ENCODE data around the gene MYL4.
"Not testable (repeated sequence)": the region's sequence is repeated elsewhere in the genome, so short reads cannot be mapped to it uniquely, and the experiment has no call there.

The MYL4 gene

GRCh38 chr17:47193931-47194511 lies 15.1 kb upstream of the MYL4 start:
- DNase-seq (no peak), ATAC-seq (no peak)

DNA sequence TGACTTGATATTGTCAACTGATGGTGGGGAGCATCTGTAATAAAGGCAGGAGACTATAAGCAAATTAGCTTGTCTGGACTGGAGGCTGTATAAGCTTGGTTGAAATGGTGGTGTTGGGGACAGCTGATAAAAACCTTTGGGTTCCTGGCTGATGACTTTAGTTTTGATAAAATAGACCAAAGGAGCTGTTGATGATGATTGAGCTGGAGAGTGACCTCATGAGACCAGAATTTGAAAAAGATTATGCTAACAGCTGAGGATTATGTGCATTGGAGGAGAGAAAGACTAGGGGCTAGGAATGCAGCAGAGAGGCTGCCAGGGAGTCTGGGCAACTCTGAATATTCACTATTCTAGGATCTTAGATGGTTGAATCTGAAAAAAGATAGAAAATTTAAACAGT lies 11.3 kb upstream of the MYL4 start:
- no peak for ATAC-seq

GRCh38 chr17:47199627-47200324 lies 9.4 kb upstream of the MYL4 start:
- DNase-seq (no peak), ATAC-seq (no peak)

More for the DNA sequence above, 11.3 kb upstream of the MYL4 start:
- DNase-seq, result no peak

DNA sequence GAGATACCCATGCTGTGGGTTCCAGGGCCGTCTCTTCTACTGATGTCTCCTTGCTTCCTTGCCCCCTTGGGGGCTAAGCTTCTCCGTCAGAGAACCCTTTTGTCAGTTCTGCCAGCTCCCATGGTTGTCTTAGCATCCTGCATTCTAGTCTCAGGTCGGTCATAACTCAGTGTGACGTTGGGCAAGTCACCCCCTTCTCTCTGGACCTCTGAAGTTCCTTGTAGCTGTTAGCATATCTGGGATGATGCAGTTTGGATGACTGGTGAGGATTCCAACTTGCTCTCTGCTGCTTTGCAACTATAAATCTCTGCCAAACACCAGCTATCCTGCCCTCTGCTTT lies 8.9 kb upstream of the MYL4 start:
- ATAC-seq (no peak), DNase-seq (no peak)

DNA sequence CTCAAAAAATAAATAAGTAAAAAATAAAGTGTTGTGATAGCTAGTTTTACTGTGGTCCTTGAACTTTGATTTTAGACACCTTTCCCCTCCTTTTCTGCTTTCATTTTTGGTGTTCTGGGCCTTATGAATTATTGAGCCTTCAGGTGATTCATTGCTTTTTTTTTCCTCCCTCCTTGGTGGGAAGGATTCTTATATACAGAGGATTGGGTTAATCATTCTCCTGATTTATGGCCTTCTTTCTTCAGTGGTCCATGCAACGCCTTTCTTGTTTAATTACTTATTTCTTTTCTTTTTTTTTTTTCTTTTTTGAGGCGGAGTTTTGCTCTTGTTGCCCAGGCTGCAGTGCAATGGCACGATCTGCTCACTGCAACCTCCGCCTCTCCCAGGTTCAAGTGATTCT lies 8.0 kb upstream of the MYL4 start:
- DNase-seq (no peak), ATAC-seq (no peak)

DNA sequence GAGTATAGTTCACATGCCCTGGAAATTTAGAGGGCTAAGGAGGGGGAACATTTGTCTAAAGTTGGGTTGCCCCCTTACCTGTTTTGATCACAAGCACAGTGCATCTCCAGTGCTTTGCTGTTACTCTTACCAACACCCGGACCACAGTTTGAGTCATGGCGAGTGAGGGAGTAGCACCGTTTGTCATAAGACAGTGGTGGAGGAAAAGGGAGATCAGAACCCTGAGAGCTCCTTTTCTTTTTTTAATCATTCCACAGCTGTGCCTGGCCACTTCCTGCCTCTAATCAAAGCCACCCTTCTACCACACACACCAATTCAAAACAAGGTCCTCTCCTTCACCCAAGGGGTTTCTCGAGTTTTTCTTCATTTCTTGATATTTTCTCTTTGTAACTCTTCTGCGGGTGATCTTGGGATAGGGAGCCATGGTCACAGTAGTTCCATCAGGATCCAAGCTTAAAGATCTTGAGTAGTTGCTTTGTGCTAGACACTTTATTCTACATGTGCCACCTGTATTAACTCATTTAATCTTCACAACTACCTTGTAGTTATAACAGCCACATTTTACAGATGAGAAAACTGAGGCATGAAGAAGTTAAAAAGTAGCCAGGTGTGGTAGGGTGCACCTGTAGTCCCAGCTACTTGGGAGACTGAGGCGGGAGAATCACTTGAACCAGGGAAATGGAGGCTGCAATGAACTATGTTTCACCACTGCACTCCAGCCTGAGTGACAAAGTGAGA lies 5.0 kb upstream of the MYL4 start:
- peak; percentile 84 for ATAC-seq
- DNase-seq, result peak; percentile 59

- DNase-seq, result peak; percentile 17
- ATAC-seq, result peak; percentile 70
Measured at GRCh38 chr17:47204722-47205418, 4.3 kb upstream of the MYL4 start.

GRCh38 chr17:47205419-47205963 lies 3.7 kb upstream of the MYL4 start:
- ATAC-seq (peak; percentile 73), DNase-seq (peak; percentile 62)

GRCh38 chr17:47207143-47208067 lies 1.7 kb upstream of the MYL4 start:
- no peak for ATAC-seq
- no peak for DNase-seq

GRCh38 chr17:47209499-47209898 lies 351 bp downstream of the MYL4 start:
- ATAC-seq, result no peak
- DNase-seq, result no peak

GRCh38 chr17:47210105-47210504 lies 957 bp downstream of the MYL4 start:
- DNase-seq (no peak), ATAC-seq (no peak)

DNA sequence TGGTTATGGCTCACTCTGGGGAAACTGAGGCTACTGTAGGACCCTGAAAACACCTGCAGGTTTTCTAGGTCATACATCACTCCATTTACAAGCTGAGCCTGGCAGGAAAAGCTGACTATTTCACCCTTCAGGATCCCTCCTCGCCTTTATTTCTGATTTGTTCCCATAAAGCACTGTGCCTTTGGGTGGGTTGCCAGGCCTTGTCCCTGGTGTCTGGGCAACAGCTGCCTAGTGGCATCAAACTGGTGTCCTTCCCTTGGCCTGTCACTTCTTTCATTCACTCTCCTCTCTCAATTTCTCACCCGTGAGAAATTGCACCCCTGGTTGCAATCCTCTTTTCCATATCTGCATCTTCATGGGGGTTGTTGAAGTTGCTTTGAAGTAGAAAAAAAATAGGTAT lies 1.6 kb downstream of the MYL4 start:
- ATAC-seq (no peak), DNase-seq (no peak)

DNA sequence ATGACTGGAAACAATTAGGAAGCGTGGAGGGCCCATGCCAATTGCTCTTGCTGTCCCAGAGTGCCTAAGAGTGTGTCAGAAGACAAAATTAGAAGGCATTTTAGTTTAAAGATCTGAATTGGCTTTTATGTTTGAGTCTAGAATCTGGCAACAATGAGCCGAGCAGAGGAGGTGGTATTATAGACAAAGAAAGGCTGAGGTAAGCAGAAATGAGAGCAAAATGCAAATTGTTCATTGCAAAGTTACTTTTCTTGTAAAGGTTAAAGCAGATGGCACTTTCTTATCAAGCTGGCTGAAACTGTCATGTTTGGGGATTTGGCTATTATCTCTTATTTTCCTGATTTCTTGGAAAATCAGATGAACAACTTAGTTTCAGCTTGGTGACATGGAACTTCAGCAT lies 3.3 kb downstream of the MYL4 start:
- ATAC-seq (no peak), DNase-seq (no peak)

DNA sequence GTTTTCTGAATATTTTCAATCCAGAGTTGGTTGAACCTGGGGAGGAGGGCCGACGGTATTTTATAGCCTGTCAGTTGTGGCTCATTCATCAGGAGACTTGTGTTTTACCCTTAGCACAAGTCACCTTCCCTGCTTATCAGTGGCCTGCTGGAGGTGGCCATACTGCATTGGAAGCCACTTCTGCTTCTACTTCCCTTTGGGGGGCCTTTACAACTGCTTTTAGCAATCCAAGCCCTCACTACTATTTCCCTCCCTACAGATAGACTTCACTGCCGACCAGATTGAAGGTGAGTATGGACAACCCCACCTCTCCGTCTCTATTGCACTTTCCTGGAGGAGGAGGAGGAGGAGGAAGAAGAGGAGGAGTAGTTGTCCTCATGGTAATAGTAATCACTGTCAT lies 4.4 kb downstream of the MYL4 start:
- ATAC-seq, result no peak

DNA sequence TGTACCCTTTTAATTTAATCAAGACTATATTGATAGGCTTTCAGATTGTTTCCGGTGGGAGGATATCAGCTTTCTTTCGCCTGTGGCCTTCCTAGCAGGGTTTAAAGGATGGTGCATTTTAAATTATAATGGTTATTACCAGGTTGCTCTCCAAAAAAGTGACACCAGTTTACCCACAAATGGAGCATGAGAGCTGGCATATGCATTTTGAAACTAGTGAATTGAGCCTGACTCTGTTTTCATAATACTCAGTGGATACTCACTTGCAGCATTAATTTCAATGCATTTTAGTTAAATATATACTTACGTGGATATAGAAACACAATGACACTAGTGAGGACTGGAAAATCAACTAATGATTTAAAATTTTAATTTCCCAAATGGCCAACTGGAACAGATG lies 5.8 kb downstream of the MYL4 start:
- no peak for ATAC-seq
- DNase-seq, result no peak

More for the DNA sequence above, 4.4 kb downstream of the MYL4 start:
- no peak for DNase-seq

DNA sequence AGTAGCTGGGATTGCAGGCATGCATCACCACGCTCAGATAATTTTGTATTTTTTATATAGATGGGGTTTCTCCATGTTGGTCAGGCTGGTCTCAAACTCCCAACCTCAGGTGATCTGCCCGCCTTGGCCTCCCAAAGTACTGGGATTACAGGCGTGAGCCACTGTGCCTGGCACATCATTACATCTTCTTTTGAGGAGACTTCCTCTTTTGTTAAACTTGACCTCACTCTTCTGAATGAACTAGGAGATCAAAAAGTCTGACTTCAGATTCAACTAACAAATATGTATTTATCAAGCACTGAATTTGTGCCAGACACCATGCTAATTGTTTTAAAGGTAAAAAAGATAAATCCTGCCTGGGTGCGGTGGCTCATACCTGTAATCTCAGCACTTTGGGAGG lies 7.7 kb downstream of the MYL4 start:
- not testable (repeated sequence) for DNase-seq, ATAC-seq

GRCh38 chr17:47217279-47217678 lies 8.1 kb downstream of the MYL4 start:
- ATAC-seq, DNase-seq: not testable (repeated sequence)

DNA sequence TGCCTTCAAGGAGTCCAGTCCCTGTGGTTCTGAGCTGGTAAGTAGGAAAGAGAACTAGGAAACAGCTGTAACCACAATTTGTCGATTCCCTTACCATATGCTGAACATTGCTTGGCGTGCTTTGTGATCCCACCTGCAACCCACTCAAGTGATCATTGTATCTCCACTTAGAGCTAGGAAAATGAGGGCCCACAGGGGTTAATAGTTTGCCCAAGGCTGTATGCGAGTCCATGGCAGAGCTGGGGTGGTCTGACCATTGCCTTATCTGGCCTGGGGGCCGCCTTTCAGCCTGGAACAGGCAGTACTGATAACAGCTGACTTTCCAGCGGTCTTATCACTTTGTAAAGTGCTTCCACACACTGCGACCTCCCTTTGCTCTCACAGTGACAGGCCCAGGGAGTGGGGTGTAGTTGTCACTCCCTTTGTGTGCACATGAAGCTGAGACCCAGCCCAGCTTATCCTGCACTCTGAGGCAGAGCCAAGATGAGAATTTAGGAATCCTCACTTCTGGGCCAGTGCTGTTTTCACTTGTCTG lies 9.8 kb downstream of the MYL4 start:
- ATAC-seq (no peak), DNase-seq (no peak)

DNA sequence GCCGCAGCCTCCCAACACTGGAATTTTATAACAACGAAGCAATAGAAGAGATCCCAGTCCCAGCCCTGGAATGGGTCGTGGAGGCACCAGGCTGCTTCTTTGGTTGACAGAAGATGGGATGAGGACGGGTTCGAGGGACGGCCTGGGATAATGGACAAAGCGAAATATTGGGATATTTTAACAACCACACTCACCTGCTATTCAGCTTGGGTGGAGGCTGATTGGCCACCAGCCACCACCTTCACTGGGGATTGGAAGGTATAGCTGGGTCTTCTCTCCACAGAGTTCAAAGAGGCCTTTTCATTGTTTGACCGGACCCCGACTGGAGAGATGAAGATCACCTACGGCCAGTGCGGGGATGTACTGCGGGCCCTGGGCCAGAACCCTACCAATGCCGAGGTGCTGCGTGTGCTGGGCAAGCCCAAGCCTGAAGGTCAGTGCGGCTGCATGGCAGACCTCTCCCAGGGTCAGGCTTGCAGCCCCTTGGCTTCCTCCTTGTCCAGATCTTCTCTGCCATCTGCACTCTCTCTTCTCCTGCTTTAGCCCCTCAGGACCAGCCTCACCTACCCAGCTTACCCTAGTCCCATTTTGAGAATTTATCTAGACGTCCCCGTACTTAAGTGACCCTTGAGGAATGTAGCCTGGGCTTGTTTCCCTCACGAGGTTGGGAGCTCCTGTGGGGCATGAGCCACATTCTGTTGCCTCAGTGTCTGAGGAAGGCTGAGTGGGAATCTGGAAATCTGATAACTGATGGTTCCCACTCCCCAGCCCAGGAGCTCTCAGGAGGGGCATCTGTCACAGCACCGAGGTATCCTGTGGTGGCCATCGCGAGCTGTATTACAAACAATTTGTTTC lies 10.7 kb downstream of the MYL4 start:
- ATAC-seq (no peak), DNase-seq (no peak)

- DNase-seq (no peak), ATAC-seq (peak; percentile 82)
Measured at GRCh38 chr17:47220531-47220999, 11.4 kb downstream of the MYL4 start.
